HPDE6-E6E7 (cell line): Measurements from ENCODE around the gene SNPH.
"Not testable (repeated sequence)": the region's sequence is repeated elsewhere in the genome, so short reads cannot be mapped to it uniquely, and the experiment has no call there.

Experiments
- DNase-seq: peaks from one replicate; pipeline ENCODE4 v3.0.0; 2011; ENCODE audit warnings: missing footprints; ENCODE audit errors: extremely low spot score

The SNPH gene

DNA sequence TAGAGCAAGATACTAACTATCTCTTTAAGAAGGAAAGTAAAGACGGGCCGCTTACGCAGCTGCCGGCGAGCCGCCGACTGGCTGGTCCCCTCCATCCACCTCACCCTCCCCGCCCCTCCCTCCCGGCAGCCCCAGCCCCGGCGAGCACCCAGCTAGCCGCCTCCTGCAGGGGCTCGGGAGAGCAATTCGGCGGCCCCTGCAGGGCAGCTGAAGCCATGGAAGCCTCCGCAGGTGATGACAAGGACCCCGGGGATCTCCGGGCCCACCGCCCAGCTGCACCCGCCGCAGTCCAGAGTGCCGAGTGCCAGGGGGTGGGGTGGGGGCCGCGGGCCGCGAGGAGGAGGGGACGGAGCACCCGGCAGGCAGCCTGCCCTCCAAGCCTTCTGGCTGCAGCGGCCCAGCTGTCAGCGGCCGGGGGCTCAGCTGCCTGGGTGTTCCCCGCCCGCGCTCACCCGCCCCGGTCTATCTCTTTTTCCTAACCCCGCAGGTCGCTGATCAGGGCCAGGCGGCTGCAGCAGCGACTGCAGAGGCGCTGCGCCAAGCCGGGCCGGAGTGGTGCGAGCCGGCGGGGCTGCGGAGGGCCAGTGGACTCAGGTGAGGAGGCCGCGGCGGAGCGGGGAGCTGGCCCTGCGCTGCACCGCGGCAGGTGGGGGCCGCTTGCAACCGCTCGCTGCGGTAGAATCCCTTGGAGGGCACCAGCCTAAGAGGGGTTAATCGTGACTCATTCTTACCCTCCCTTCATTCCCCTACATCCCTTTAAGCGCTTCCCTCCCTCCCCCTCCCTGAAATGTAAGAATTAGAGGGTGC is at the start of gene SNPH:
TSS of gene SNPH (plus strand) at position 128 of the 807 bp plus-strand sequence. CDS start 29,946 bp downstream, outside the sequence.
- peak; percentile 76 for DNase-seq

DNA sequence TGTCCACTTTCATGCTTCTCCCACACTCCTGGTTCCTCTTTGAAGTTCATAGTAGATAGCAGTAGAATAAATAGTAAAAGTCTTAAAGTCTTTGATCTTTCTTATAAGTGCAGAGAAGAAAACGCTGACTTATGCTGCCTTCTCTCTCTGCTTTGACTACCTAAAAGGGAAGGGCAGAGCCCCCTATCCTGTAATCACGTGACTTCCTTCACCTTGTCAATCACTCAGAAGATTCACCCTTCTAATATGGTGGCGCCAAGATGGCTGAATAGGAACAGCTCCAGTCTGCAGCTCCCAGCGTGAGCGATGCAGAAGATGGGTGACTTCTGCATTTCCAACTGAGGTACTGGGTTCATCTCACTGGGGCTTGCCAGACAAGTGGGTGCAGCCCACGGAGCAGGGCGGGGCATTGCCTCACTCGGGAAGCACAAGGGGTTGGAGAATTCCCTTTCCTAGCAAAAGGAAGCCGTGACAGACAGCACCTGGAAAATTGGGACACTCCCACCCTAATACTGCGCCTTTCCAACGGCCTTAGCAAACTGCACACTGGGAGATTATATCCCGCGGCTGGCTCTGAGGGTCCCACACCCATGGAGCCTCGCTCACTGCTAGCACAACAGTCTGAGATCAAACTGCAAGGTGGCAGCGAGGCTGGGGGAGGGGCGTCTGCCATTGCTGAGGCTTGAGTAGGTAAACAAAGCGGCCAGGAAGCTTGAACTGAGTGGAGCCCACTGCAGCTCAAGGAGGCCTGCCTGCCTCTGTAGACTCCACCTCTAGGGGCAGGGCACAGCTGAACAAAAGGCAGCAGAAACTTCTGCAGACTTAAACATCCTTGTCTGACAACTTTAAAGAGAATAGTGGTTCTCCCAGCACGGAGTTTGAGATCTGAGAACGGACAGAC is 49.3 kb upstream of the SNPH start:
- not testable (repeated sequence) for DNase-seq

GRCh38 chr20:1222750-1223149 is 43.3 kb upstream of the SNPH start:
- not testable (repeated sequence) for DNase-seq

DNA sequence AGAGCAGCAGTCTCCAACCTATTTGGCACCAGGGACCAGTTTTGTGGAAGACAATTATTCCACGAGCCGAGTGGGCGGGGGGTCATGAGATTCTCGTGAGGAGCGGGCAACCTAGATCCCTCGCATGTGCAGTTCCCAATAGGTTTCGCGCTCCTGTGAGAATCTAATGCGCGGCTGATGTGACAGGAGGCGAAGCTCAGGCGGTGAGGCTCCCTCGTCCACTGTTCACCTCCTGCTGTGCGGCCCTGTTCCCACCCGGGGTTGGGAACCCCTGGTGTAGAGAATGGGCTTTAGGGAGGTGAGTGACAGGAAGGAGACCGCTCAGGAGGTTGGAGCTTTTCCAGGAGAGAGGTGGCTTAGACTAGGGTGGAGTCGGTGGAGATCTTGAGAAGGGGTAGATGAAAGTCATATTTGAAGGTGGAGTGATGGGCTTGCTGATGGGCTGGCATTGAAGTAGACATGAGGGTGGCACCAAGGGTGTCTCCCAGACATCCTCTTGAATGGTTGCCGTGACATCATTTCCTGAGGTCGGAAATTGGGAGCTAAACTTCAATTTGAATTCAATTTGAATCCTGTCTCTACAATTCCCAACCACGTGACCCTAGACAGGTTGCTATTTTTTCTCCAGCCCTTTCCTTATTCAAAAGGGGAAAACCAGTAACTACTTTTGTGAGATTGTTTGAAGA is 41.7 kb upstream of the SNPH start:
- DNase-seq, result no peak

DNA sequence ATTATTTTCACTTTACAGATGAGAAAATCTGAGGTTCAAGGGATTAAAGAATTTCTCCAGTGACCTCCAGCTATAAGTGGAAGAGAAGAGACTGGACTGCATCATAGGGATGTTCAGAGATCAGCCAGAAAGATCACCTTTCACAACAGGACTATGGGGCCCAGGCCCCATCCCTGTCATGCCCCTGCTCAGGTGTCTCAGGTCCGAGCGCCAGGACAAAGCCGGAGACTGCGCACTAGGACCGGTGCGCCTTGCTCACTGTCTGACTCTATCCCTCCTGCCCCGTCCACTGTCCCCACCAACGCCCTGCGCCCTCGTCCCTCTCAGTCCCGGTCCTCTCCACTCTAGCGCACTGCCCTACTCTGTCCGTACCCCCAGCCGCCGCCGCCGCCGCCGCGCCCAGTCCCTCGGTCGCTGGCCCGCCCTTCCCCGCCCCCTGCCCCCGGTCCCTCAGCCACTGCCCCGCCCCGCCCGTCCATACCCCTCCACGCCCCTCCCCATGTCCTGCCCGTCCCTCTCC is 40.8 kb upstream of the SNPH start:
- DNase-seq, result peak; percentile 90

DNA sequence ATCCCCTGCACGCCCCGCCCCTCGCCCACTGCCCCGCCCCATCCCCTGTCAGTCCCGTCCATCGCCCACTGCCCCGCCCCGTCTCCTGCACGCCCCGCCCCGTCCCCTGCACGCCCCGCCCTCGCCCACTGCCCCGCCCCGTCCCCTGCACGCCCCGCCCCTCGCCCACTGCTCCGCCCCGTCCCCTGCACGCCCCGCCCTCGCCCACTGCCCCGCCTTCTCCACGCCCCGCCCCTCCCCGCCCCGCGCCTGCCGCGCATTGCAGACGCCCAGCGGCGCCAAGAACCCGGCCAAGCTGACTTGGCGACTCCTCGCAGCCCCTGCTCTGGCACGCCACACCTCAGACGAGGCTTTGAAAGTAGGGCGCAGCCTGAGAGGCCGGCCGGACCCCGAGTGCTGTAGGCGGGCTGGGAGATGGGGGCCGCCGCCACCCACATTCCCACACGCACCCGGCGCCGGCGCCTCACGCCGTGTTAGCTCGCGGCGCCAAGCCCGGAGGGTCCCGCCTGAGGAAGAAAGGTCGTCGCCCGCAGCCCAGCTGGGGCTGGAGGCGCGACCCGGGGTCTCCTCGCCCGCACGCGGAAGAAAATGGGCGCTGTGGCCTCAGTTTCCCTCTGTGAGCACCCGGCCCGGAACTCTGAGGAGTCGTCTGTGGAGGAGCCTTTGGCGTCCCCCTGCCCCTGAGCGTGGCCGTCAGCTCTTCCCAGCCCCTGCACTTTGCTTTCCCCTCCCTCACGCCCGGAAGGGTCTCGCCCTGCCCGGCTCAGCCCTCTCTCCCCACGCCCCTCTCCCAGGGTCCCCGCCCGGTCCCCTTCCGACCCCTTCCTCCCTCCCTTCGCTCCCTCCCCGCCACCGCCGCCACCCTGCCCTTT is 40.1 kb upstream of the SNPH start, which contains the start of gene RAD21L1:
TSS of gene RAD21L1 (plus strand) at position 262 of the 872 bp plus-strand sequence. CDS start 2,410 bp downstream, outside the sequence.
- peak; percentile 87 for DNase-seq

GRCh38 chr20:1229541-1229940 is 36.6 kb upstream of the SNPH start:
- no peak for DNase-seq

DNA sequence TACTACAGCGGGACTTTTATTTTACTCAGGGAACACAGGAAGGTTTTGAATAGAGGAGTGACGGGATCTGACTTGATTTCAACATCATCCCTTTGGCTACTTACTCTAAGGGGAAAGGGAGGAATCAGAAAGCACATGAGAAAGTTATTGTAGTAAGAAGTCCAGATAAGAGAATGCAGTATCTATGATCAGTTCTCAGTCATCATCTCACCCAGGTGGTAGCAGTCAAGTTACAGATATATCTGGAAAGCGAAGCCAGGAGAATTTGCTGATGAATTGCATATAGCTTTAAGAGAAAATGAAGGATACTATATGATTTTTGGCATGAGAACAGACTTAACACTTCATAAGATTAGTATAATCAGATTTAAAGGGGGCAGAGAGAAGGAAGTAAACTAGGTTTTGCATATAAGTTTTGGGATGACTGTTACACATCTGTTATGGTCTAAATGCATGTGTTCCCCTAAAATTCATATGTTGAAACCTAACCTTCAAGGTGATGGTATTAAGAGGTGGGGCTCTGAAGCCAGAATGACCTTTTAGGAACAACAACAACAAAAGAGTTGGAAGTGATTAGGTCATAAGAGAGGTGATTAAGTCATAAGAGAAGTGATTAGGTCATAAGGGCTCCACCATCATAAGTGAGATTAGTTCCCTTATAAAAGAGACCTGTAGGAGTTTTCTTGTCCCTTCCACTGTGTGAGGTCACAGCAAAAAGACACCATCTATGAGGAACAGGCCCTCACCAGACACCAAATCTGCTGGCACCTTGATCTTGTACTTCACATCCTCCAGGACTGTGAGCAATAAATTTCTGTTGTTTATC is 33.6 kb upstream of the SNPH start:
- no peak for DNase-seq

DNA sequence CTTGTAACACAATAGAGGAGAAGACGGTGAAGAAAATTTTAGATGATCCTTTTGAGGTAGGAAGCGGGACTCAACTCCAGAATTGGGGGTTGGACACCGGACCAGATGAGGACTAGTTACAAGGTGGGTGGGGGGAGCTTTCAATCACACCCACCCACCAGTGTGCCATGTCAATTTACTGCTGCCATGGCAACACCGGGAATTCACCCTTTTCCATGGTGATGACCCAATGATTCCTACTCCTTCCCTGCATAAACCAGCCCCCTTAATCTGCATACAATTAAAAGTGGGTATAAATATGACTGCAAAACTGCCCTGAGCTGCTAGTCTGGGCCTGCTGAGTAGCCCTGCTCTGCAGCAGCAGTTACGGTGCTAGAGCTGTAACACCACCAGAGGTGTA is 25.5 kb upstream of the SNPH start:
- DNase-seq, result no peak

DNA sequence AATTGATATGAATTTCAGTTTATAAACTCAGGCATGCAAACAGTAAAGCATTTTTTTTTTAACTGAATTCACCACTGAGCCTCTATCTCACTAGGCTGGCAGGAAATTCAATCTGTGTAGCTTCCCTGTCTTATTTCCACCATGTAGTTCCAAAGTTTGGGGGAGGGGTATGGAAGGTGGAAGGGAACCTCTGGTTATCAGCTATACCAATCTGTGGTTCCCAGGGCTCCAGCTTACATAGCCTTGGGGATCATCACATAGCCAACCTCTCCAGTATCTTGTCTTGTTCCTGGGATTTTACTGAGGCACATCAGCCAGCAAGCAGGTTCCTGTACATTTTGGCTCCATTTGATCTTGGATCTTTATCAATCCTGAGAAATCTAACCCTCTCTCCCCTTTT is 24.6 kb upstream of the SNPH start:
- DNase-seq, result no peak

- DNase-seq, result no peak
Observed at GRCh38 chr20:1242099-1242498, 24.0 kb upstream of the SNPH start.

DNA sequence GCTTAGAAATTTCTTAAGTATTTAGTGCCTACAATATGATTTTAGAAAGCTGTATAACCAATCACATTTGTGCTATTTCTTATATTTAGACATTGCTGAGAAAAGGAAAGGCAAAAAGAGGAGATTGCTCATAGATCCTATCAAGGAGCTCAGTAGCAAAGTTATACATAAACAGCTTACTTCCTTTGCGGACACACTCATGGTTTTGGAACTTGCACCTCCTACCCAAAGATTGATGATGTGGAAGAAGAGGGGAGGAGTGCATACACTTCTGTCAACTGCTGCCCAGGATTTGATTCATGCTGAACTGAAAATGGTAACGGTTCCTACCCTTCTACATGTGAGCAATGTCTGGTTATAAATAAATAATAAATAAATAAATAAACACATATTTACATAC is 23.6 kb upstream of the SNPH start:
- peak; percentile 26 for DNase-seq

DNA sequence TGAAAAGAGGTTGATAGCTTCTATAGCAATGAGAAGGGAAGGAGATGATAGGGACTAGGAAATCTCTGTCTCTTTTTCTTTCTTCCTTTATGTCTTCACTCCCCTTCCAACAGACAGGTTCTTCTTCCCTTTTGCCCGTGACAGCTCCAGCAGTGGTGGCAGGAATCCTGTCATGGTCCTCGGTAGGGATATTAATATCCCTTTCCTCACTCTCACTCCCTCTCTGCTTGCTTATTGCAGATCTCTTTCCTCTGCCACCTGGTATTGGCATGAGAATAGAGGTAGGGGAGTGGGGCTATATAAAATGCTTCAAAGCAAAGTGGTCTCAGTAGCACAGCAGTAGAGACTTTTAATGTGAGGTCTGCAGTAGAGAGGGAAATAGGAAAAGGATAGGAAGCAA is 20.5 kb upstream of the SNPH start:
- DNase-seq, result no peak

- DNase-seq, result no peak
Observed at GRCh38 chr20:1247689-1248088, 18.4 kb upstream of the SNPH start.

DNA sequence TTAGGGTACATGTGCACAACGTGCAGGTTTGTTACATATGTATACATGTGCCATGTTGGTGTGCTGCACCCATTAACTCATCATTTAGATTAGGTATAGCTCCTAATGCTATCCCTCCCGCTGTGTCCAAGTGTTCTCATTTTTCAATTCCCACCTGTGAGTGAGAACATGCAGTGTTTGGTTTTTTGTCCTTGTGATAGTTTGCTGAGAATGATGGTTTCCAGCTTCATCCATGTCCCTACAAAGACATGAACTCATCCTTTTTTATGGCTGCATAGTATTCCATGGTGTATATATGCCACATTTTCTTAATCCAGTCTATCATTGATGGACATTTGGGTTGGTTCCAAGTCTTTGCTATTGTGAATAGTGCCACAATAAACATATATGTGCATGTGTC is 15.8 kb upstream of the SNPH start:
- not testable (repeated sequence) for DNase-seq

- no peak for DNase-seq
Observed at GRCh38 chr20:1252416-1252815, 13.7 kb upstream of the SNPH start.

DNA sequence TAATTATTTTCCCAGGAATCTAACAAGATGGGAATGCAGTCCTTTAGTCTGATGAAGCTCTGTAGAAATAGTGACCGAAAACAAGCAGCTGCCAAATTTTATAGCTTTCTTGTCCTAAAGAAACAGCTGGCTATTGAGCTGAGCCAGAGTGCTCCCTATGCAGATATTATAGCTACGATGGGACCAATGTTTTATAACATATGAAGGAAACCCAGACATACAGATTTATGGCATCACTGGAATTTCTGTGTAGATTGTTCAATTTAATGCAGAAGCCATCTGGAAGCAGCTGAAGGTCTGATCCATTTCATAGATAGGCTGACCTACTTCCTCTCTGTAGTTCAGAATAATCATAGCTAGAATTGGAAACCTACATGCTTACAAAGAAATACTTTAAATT is 11.8 kb upstream of the SNPH start:
- no peak for DNase-seq

DNA sequence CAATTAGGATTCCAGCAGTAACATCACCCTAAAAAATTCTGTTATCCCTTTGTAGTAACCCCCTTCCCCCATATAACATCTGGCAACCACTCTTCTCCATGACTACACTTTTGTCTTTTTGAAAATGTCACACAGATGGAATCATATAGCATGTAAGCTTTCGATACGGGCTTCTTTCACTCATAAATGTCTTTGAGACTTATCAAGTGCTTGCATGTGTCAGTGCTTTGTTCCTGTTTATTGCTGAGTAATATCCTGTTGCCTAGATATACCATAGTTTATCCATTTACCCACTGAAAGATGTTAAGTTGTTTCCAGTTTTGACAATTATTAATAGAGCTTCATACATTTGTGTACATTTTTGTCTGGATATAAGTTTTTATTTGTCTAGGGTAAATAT is 10.4 kb upstream of the SNPH start:
- DNase-seq, result no peak

GRCh38 chr20:1263853-1264252 is 2.2 kb upstream of the SNPH start:
- DNase-seq, result no peak

GRCh38 chr20:1264727-1265126 is 1.4 kb upstream of the SNPH start:
- no peak for DNase-seq
